GM18508 (cell line): Measurements from ENCODE around the gene LDHA.

Experiments
- ATAC-seq: cut with Tn5 transposase; IDR thresholded peaks from one replicate; pipeline ENCODE4 v1.9.1; 2021; ENCODE audit warnings: moderate number of reproducible peaks; ENCODE audit not compliant: insufficient read depth, unreplicated experiment

Gene LDHA

DNA sequence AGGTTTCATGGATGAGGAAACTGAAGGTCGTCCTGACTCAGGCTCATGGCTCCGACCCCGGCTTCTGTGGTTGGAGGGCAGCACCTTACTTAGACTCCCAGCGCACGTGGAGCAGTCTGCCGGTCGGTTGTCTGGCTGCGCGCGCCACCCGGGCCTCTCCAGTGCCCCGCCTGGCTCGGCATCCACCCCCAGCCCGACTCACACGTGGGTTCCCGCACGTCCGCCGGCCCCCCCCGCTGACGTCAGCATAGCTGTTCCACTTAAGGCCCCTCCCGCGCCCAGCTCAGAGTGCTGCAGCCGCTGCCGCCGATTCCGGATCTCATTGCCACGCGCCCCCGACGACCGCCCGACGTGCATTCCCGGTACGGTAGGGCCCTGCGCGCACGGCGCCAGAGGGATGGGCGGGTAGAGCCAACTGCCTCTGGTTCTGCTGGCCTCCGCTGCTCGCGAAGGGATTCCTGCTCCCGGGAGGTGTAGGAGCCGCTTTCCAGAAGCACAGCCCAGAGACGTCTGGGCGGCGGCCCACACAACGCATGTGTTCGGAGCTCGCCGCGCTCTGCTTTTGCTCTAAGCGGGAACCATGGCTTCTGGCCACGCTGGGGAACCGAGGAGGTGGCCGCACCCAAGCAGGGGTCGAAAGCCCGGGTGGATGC, at the start of gene LDHA:
LDHA (plus strand) TSS at position 289 of the 653 bp plus-strand sequence. CDS start 2,280 bp downstream, outside the sequence.
- peak; percentile 41 for ATAC-seq

DNA sequence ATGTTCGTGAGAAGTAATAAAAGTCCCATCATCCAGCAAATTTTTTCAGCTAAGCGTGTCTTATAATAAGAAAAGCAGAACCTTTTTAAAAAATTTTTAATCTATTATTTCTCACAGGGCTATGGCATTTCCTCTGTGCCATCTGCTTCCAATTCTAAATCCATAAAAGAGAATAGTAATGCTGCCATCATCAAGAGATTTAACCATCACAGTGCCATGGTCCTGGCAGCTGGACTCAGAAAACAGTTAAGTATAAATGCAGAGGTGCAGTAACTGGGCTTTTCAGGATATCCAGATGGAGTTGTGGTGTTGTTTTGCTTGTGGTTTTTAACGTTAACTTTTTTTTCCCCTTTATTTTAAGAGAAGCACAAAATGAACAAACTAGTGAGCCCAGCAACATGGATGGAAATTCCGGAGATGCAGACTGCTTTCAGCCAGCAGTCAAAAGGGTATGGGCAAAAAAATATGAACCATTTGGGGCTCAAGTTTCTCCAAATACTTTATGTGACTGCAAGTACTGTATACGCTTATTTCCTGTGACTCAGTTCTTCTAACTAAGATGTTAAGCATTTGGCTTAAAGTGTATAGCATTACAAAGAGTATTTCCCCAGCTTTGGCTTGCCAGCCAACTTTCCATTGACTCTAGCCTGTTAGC, 46.8 kb upstream of the LDHA start:
- ATAC-seq = no peak

DNA sequence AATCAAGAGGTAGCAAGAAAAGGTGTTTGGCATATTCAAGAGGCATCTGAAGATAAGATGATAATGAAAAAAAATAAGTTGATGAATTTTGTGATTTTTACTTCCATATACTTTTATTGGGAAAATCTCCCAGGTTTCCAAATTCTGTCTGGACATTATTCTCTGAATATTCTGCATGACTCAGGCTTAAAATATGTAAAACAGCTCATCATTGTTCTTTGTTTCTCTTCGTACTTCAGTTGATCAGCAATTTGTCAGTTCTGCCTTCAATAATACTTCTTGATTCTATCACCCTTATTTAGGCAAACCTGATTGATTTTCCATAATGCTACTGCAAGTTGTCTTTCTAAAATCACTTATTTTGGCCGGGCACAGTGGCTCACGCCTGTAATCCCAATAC, 41.8 kb upstream of the LDHA start:
- no peak for ATAC-seq

DNA sequence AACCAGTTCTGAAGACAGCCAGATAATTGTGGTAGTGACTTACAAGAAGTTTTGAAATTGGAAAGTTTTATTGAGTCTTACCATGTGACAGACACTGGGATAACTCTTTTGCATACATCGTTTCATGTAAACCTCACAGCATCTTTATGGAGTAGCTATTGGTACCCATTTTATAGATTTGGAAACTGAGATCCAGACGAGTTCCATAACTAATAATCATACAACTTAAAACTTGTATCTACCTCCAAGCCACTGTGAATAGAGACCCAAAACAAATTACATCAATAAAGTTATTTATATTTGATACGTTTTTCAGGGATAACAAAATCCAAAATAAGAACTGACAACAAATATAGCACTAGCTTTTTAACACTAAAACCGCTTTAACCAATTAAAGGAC, 35.7 kb upstream of the LDHA start:
- no peak for ATAC-seq

DNA sequence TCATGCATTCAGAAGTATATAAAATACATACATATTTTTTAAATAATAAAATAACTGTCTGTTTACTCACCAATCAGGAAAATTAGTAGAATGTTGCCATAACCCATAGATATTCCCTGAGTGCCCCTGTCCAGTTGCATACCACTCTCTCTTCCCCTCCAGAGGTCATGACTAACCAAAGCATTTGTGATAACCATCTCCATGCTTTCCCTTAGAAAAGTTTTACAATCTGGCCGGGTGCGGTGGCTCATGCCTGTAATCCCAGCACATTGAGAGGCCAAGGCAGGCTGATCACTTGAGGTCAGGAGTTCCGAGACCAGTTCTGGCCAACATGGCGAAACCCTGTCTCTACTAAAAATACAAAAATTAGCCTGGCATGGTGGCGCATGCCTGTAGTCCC, 33.2 kb upstream of the LDHA start:
- ATAC-seq = no peak

DNA sequence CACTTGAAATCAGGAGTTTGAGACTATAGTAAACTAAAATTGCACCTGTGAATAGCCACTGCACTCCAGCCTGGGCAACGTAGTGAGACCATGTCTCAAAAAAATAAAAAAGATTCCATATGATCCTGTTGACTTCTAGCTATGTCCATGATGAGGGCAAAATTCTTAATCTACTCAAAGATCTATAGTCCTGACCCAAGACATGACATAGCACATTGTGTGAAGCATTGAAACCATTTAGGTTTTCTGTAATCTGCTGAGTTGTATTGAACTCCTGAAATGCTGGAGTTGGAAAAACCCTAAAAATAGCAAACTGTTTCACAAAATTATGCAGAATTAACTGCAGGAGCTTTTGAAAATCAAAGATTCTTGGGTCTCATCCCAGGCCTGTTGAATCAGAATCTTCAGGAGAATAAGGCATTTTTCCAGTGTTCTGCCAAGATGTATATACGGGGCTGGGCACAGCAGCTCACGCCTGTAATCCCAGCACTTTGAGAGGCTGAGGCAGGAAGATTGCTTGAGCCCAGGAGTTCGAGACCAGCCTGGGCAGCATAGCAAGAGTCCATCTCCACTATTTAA, 29.8 kb upstream of the LDHA start:
- no peak for ATAC-seq

DNA sequence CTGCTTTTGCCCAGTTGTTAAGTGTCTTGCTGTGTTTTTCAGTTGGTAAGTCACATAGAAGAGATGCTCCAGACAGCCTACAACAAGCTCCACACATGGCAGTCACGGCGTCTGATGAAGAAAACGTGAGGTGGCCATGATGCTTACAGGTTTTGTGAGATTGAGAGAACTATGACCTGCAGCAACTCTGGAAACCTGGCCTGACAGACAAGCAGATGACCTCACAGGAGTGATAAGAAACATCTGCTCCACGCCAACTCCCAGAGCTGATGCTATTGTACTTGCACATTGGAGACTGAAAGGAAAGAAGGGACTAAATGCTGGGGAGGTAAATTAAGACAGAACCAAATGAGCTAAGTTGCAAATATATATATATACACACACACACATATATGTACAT, 28.6 kb upstream of the LDHA start:
- no peak for ATAC-seq

DNA sequence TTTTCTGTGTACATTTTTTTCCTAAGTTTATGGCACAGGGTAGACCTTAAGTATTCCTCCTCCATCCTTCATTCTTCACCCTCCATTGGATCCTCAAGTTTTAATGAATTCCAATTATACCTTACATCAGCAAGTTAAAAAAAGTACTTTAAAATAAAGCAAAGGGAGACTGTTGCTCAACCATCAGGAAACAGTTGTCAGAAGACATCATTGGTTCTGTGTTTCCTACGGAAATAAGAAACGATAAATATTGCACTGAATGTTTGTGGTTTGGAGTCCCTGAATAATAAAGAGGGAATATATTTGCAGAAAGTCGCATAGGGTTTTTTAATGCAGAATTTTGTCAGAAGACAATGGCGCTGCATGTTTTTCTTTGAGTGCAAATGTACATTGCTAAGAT, 28.1 kb upstream of the LDHA start:
- no peak for ATAC-seq

DNA sequence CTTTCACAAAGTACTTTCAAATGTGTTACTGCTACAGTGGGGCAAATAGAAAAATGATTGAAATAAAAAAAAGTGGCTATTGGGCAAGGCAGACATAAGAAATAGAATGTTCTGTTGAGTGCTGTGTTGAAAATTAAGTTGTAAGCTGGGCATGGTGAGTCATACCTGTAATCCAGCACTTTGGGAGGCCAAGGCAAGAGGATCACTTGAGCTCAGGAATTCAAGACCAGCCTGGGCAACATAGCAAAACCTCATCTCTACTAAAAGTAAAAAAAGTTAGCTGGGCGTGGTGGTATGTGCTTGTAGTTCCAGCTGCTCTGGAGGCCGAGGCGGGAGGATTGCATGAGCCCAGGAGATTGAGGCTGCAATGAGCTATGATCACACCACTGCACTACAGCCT, 26.9 kb upstream of the LDHA start:
- no peak for ATAC-seq

DNA sequence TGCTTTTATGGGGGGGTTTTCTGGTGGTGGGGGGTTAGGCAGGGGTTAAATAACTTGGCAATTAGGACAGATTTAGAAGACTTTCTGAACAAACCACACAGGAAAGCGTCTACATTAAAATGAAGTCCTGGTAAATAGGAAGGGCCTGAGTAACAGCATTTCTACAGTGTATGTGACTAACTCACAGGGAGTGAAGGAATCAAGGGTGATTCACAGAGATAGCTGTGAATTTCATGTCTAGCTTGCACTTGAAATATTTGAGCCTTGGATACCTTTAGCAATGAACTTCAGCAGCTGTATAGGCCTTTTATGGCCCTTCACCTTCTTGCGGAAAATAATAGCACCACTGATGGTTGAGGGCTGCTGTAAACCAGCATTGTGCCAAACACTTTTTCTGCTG, 26.1 kb upstream of the LDHA start:
- ATAC-seq = no peak

DNA sequence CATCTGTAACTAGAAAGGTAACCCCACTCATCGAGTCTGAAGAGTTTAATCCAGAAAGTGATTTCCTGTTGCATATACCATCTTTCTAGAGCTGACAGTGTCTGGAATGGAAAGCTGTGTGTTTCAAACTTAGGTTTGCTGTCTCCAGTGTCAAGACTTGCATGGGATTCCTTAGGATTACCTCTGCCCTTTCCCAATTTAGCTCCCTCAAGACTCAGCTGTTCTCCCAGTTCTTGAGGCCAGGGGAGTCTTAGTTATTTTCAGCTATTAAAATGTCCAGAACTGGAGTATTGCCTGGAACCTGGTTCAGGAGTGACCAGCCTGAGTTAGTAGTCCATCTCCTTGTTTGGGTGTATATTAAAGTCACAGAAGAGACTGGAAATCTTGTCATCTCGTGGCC, 25.0 kb upstream of the LDHA start:
- no peak for ATAC-seq

DNA sequence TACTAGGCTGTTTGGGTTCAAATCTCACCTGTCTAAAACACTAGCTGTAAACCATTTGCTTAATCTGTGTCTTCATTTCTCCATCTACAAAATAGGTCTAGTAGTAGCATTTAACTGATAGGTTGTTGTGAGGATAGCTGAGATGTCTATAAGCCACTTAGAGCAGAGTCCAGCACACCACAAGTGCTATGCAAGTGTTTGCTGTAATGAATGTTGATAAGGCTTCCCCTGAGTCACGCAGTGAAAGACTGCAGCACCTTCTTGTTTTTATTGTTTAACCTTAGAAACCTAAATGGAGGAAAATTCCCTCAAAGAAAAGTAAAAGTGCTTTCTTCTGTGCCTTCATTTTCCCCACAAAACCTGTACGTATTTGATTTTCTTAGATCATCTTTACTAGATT, 23.1 kb upstream of the LDHA start:
- no peak for ATAC-seq

DNA sequence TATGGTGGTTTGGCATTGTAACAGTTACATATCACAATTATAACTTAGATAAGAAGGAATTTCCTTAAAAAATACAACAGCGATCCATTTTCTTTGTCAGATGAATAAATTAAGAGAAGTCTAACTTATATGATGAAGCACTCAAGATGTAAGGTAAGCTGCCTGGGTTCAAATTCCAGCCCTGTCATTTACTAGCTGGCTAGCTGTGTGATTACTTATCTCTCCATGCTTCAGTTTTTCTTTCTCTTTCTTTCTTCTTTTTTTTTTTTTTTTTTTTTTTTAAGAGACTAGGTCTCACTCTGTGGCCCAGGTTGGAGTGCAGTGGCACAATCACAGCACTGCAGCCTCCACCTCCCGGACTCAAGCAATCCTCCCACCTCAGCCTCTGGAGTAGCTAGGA, 22.2 kb upstream of the LDHA start:
- ATAC-seq = no peak

DNA sequence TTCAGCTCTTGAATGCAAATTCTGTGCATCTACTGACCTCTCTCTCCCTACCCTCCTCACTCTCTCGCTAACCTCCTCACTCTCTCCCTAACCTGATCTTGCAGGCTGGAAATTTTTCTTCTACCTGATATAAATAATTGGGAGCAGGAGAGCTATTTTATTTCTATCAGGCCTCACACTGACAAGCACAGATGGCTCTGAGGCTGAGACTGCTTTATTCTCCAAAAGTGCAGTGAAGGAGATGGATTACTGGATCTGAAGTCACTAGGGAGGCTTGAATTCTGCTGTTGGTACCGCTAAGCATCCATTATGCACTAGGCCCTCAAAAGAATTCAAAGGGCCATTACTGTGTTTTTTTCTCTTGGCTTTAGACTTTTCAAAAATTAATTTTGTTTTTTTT, 19.4 kb upstream of the LDHA start:
- no peak for ATAC-seq

DNA sequence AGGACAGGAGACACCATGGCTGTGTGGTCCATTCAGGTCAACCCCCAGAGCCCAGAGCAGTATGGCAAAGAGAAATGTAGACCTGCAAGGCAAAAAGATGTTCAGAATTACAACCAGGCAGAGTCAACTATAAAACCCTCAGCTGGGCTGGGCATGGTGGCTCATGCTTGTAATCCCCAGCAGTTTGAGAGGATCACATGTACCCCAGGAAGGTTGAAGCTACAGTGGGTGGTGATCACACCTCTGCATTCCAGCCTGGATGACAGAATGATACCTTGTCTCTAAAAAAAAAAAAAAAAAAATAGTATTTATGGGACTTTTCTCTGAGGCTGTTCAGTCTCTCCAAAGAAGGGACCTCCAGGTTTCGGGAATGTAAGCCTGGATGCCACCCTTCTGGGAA, 18.4 kb upstream of the LDHA start:
- ATAC-seq = no peak

DNA sequence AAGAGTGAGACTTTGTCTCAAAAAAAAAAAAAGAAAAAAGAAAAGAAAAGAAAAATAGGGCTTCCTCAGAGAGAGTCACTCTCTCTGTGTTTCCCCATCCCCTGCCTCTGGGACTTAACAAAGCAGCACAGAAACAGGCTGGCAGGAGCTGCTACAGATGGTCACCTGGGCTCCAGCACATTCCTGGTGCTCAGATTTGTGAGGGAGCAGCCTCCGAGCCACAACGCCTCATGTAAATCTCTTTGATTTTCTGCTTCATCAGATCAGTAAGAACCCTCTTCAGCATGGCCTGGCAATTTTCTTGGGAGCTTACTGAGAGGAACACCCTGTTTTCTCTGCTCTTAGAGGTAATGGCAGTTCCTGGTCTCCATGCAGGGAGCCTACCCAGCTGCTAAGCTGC, 15.2 kb upstream of the LDHA start:
- no peak for ATAC-seq

DNA sequence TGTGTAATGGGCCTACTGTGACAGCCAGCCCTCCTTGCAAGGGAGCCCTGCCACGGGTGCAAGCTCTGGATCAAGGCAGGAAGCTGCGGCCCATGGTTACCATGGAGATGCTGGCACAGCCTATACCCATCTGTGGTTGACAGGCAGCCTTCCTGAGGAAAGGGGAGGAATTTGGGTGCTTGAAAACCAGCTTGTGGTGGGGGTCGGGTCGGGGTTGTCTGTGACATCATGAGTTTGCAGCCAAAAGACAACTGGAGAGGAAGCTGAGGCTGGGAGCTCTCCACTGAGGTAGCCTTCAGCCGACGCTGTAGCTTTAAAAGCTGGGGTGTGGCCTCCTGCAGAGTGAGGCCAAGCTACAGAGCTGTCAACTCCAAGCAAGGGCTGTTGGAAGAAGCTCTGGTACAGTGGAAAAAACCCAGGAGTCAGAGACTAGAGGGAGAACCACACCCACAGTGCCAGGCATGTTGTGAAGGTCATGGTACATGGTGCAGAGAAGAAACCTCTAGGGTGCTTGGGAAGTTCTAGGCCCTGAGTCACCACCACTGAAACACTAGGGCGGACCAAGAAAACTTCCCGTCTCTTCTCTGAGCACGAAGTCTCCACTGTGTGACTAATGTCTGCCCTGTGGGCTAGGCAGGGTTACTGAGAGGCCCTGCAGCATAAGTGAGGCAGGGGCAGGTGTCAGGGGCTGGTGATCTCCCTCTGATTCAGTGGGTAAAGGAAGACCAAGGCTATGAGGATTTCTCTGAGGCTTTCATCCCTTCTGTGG, 10.8 kb upstream of the LDHA start:
- ATAC-seq = peak; percentile 87

DNA sequence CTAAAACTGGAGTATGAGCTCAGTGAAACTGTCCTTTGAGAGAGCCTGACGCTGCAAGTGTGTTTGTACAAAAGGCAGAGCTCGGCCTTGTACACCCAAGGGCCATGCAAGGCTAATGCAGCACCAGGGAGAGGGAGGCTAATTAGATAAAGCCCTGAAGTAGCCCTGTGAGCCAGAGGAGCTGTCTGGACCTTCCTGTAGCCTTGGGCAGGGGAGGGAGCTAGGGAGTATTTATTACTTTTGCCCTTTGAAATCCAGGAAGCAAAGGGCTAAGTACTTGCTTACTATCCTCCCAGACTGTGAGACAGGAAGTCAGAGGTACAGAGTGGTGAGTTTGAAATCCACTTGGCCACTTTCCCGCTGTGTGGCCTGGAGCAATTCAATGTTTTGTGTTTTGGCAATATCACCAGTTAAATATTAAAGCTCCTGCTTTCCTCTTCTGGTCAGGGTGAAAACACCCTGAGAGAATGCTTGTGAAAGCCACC, 10.2 kb upstream of the LDHA start:
- ATAC-seq = peak; percentile 19

DNA sequence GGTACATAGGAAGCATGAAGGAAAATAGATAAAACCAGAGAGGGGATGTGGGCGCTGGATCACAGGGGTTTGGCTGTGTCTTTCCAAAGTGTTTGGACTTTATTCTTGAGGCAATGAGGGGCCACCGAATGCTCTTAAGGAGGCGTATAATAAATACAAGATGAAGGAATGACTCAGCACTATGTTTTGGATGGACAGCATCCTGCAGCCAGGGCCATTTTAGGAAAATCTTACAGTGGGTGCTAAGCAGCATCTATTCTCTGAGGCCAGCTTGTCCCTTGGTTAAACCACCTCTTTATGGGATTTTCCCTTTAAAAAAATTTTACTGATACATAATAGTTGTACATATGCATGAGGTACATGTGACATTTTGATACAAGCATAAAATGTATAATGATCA, 4.3 kb upstream of the LDHA start:
- no peak for ATAC-seq

DNA sequence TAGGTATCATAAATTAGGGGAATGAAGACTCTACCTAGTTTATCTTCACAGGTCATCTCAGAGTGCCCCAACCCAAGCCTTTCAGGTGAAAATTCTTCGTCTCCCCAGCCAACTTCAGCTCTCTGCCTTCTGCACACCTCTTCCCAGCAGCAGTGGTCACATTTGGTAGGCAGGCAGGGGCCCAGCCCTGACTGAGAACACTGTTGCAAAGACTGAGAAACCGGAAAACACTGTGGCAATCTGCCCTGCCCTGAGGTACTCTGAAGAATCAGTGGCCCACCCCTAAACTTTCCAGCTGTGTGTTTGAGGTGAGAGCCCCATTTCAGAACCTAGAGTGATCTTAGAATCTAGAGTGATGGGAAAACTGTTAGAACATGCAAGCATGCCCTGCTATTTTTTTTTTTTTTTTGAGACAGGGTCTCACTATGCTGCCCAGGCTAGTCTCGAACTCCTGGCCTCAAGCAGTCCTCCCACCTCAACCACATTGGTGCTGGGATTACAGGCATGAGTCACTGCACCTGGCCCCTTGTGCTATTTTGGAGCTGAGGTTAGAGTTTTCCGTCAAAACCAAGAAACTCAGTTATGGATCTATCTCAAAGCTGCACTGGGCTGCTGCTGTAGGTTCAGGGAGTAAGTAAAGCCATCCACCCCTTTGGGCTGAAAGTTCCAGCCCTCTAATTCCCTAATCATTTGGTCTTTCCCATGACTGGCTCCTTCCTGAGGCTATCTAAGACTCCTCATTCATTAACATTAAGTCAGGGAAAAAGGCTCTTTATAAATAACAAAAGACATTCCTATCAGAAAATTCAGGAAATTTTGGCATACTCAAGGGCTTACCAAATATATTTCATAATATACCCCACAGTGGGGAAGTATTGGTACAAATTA, 1.7 kb upstream of the LDHA start:
- ATAC-seq = no peak
